ENCODE results near the gene MARCHF3. TPM values are rescaled to one million over a fixed set of nuclear protein-coding genes. Genes with fewer than 3 reads are reported as not detected.

MARCHF3 gene, protein sequence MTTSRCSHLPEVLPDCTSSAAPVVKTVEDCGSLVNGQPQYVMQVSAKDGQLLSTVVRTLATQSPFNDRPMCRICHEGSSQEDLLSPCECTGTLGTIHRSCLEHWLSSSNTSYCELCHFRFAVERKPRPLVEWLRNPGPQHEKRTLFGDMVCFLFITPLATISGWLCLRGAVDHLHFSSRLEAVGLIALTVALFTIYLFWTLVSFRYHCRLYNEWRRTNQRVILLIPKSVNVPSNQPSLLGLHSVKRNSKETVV
- 59.3 and 88.1 TPM in 2 replicates for total RNA-seq

DNA sequence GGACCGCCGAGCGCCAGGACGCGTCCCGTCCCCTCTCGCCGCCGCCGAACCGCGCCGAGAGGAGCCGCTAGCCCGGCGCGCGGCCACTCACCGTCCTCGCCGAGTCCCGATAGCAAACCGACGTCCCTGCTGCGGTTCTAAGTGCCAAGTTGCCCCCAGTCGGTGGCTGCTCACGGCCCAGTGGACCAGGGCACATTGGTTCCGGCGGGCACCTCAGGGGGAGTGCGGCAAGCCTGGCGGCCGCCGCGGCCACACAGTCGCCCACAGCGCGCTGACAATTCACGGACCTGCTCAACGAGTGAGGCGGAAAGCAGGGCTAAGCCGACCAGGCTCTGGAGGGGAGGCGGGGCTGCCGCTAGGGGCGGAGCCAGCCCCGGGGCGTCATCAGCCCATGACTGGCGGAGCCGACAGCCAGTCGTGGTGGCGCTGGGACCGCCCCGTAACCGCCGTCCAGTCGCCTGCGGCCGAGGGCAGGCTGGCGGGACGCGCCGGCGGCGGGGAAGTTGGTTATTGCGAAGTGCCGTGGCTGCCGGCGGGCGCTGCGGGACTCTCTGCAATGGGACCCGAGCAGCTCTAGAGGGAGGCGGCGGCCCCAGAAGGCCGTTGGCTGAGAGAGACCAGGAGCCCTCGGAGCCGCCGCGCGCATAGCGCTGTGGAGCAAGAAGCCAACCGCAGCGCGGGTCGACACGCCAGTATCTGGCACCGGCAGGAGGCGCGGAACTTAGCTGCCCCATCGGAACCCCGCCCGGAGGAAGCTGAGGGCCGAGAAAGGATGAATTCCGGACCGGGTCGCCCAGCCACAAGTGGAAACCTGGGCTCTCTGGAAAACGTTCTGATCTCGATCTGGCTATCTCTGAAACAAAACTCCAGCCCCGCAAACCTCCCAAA is at the start of gene MARCHF3:
Gene MARCHF3 (minus strand): TSS at position 300 of the 888 bp plus-strand sequence. CDS start 112,387 bp downstream, outside the sequence.

GRCh38 chr5:127072861-127073846 is 42.8 kb upstream of the MARCHF3 start, which contains the start of gene C5orf63:
TSS of gene C5orf63 (minus strand) at chr5:127073502. CDS start at chr5:127058995, 14,507 bp downstream.

Other genes starting within 250 kb of the MARCHF3 start
- gene C5orf63, start 42.9 kb upstream of the MARCHF3 start, total RNA-seq, result 0.63 and 3.0 TPM in 2 replicates